OCI-LY1 (cell line): Measurements from ENCODE around the gene LCN9.

Source experiments
- CTCF ChIP-seq: fragments of 200-600 bp; sonication (generic), shearing (Covaris generic); IDR thresholded peaks from 2 replicates; pipeline ENCODE4 v1.5.1; 2017; ENCODE audit warnings: mild to moderate bottlenecking, antibody characterized with exemption, low read length, moderate library complexity, mixed read lengths
- EZH2 ChIP-seq: fragments of 200-600 bp; sonication (generic), shearing (Covaris generic); IDR thresholded peaks from 2 replicates; pipeline ENCODE4 v1.8.0; 2017; ENCODE audit warnings: borderline replicate concordance, mixed run types, mild to moderate bottlenecking, antibody characterized with exemption, low read length, moderate library complexity, mixed read lengths

DNA sequence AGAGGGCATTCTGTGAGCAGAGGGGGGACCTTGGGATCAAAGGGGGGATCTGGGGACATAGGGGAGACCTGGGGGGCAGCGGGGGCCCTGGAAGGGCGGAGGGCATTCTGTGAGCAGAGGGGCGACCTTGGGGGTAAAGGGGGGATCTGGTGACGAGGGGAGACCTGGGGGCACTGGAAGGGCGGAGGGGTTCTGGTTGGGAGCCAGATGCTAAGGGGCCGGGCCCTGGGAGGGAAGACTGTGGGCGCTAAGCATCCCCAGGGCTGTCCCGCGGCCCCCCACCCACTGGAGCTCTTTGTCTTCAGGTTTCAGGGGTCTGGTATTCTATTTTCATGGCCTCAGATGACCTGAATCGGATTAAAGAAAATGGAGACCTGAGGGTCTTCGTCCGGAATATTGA, 748 bp downstream of the LCN9 start:
- TF ChIP-seq CTCF (no peak), EZH2 (no peak)
